Endothelial cell of umbilical vein (primary cell): ENCODE data around the gene BLM. TPM values are rescaled to one million over a fixed set of nuclear protein-coding genes. Genes with fewer than 3 reads are reported as not detected.

Source experiments
- BruUV-seq: library from RNA; stranded (reverse); fragments of 400-500 nt; replicated peaks from 2 replicates; lab custom pipeline; 2021; lab: Mats Ljungman, UMichigan
- CTCF ChIA-PET: fragments of 300-600, 350-600 bp; sonication (Branson Sonifier 250); formaldehyde crosslinking; loops from one replicate; lab custom pipeline; 2021; ENCODE audit warnings: antibody characterized with exemption, inconsistent platforms; lab: Charles Lee
- POLR2A ChIA-PET: fragments of 300-600, 350-600 bp; sonication (Branson Sonifier 250); formaldehyde crosslinking; loops from one replicate; lab custom pipeline; 2021; ENCODE audit warnings: antibody characterized with exemption, inconsistent platforms; lab: Charles Lee
- DNase-seq: peaks from one replicate; pipeline ENCODE4 v3.0.0-alpha.2; 2011; ENCODE audit warnings: low read depth, low spot score
- FAIRE-seq: peaks from 2 replicates; lab custom pipeline; 2011; peaks lifted over from hg19 to GRCh38; lab: Jason Lieb, UNC
- H2AFZ ChIP-seq: 2 replicates; pipeline ENCODE4 v1.6.0; 2012; ENCODE audit warnings: low read depth, low read length, control low read depth, inconsistent platforms
- H3K27ac ChIP-seq: 2 replicates; pipeline ENCODE4 v1.5.1; 2011; ENCODE audit warnings: low read depth, mild to moderate bottlenecking, control low read depth, low read length, moderate library complexity; ENCODE audit not compliant: insufficient read depth
- H3K27me3 ChIP-seq, 2 experiments: 2 replicates each; pipeline versions ENCODE4 v1.6.0 to v1.6.1; 2011; ENCODE audit warnings: low read length in 2 of 2, mixed read lengths in 1 of 2; ENCODE audit not compliant: control insufficient read depth in 2 of 2, insufficient read depth in 2 of 2
- H3K36me3 ChIP-seq, 2 experiments: 2 replicates in 1 of 2; 3 replicates in 1 of 2; pipeline ENCODE4 v1.5.1; 2011; ENCODE audit warnings: low read length in 2 of 2, mild to moderate bottlenecking in 1 of 2, moderate library complexity in 1 of 2; ENCODE audit not compliant: control insufficient read depth in 2 of 2, insufficient read depth in 2 of 2; ENCODE audit errors: extremely low read depth in 1 of 2
- H3K4me1 ChIP-seq: 3 replicates; pipeline ENCODE4 v1.5.1; 2011; ENCODE audit warnings: mild to moderate bottlenecking, low read length; ENCODE audit not compliant: control insufficient read depth, insufficient read depth; ENCODE audit errors: extremely low read depth
- H3K4me2 ChIP-seq: 2 replicates; pipeline ENCODE4 v1.6.1; 2011; ENCODE audit warnings: low read length, control low read depth, mixed read lengths; ENCODE audit not compliant: insufficient read depth
- H3K4me3 ChIP-seq, 3 experiments: fragments of 200-600 bp in 1 of 3; sonication (generic), shearing (Covaris generic) in 1 of 3; replicated peaks in 1 of 3; 2 replicates each; pipeline ENCODE4 v1.5.1; 2011 to 2016; ENCODE audit warnings: control low read depth in 3 of 3, low read length in 3 of 3, mild to moderate bottlenecking in 2 of 3, inconsistent platforms in 1 of 3, low read depth in 1 of 3, moderate library complexity in 1 of 3; ENCODE audit not compliant: insufficient read depth in 1 of 3
- H3K79me2 ChIP-seq: 2 replicates; pipeline ENCODE4 v1.6.0; 2012; ENCODE audit warnings: low read length, inconsistent platforms; ENCODE audit not compliant: control insufficient read depth, insufficient read depth
- H3K9ac ChIP-seq: replicated peaks from 2 replicates; pipeline ENCODE3; 2011; ENCODE audit warnings: low read length, control low read depth; ENCODE audit not compliant: insufficient read depth; ENCODE audit errors: extremely low read depth
- H3K9me1 ChIP-seq: replicated peaks from 3 replicates; pipeline ENCODE4 v1.6.0; 2011; ENCODE audit warnings: mild to moderate bottlenecking, low read length; ENCODE audit not compliant: control insufficient read depth, insufficient read depth; ENCODE audit errors: extremely low read depth
- H3K9me3 ChIP-seq: replicated peaks from 2 replicates; pipeline ENCODE4 v1.5.1; 2012; ENCODE audit warnings: low read length, inconsistent platforms; ENCODE audit not compliant: control insufficient read depth, insufficient read depth
- H4K20me1 ChIP-seq: replicated peaks from 2 replicates; pipeline ENCODE3; 2011; ENCODE audit warnings: mild to moderate bottlenecking, low read length; ENCODE audit not compliant: control insufficient read depth, insufficient read depth; ENCODE audit errors: extremely low read depth
- EZH2 ChIP-seq: IDR thresholded peaks from 2 replicates; pipeline ENCODE4 v1.6.1; 2012; ENCODE audit warnings: borderline replicate concordance, low read depth, mild to moderate bottlenecking, moderate library complexity, low read length, inconsistent platforms; ENCODE audit not compliant: severe bottlenecking
- FOS ChIP-seq: IDR thresholded peaks from 2 replicates; pipeline ENCODE4 v1.6.1; 2011; ENCODE audit warnings: mild to moderate bottlenecking, low read length, moderate library complexity, borderline replicate concordance; ENCODE audit not compliant: insufficient read depth
- GATA2 ChIP-seq: IDR thresholded peaks from 2 replicates; pipeline ENCODE4 v1.7.0; 2011; ENCODE audit warnings: low read depth, mild to moderate bottlenecking, moderate library complexity, mixed read lengths, low read length; ENCODE audit not compliant: insufficient read length, insufficient read depth
- JUN ChIP-seq: IDR thresholded peaks from 2 replicates; pipeline ENCODE4 v1.6.1; 2011; ENCODE audit warnings: borderline replicate concordance, low read depth; ENCODE audit not compliant: insufficient read length, insufficient read depth
- MYC ChIP-seq: IDR thresholded peaks from one replicate; pipeline ENCODE4 v1.6.1; 2011; ENCODE audit warnings: mild to moderate bottlenecking, low read depth, low read length
- POLR2A ChIP-seq: IDR thresholded peaks from 2 replicates; pipeline ENCODE4 v1.6.1; 2012; ENCODE audit warnings: low read depth, mild to moderate bottlenecking, control low read depth, low read length
- POLR2AphosphoS5 ChIP-seq: IDR thresholded peaks from 2 replicates; pipeline ENCODE4 v1.6.1; 2012; ENCODE audit warnings: low read depth, mild to moderate bottlenecking, control low read depth, low read length, moderate library complexity; ENCODE audit not compliant: insufficient read depth
- dilution Hi-C: fragments of 300-500 bp; cut with MboI; formaldehyde crosslinking; loops from one replicate; pipeline ENCODE4 v1.15.0; 2019; ENCODE audit warnings: low sequenced_read_pairs; ENCODE audit not compliant: extremely low pct_ligation_motif_present
- intact Hi-C: fragments of 100-400 bp; cut with micrococcal nuclease; formaldehyde crosslinking; loops from one replicate; pipeline ENCODE4 v1.10.0; 2022
- polyA plus RNA-seq, 4 experiments: library from polyadenylated mRNA; depleted of rRNA in 3 of 4; stranded (reverse) in 3 of 4; unstranded in 1 of 4; fragments of >200 nt; gene quantifications; 2 replicates each; pipeline versions ENCODE4 v1.2.1 to v1.2.3, GENCODE V29; 2011 to 2012; ENCODE audit warnings: missing spikeins in 1 of 4
- total RNA-seq: library from RNA; stranded (reverse); gene quantifications from 2 replicates; pipeline ENCODE4 v1.2.3, GENCODE V29; 2021
- TF ChIP-seq, protein P1 (sequence below), 2 donors: IDR thresholded peaks; 1 replicate in 1 of 2; 2 replicates in 1 of 2; pipeline ENCODE4 v1.5.1; 2011; ENCODE audit warnings: low read length in 2 of 2, mild to moderate bottlenecking in 2 of 2, moderate library complexity in 2 of 2, control low read depth in 1 of 2, inconsistent platforms in 1 of 2, low read depth in 1 of 2; ENCODE audit not compliant: insufficient read depth in 1 of 2; ENCODE audit errors: extremely low read depth in 1 of 2
- TF ChIP-seq, protein P2 (sequence below): IDR thresholded peaks from 2 replicates; pipeline ENCODE4 v1.6.1; 2011; ENCODE audit not compliant: insufficient read depth, insufficient read length

Gene BLM
- total and polyA plus RNA-seq, 2 donors (not counting 3 experiments of a cell fraction or from before 2014, with no cell fraction given): 3.8 to 17.3 TPM

DNA sequence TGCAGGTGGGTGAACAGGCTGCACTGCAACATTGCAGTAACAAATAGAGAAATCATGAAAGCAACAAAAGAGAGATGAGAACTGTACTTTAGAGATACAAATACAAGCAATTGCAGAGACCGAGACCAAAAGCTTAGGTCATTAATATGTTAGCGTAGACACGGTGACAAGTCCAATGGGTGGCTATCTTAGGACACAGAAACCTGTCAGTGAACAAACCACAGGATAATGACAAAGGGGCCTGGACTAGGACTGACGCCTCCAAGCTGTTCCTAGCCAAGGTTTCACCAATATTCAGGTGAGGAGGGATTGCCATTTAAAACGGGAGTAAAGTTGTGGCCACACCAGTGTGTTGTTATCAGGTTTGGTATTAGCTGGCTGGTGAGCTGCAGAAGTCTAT, 41.7 kb upstream of the BLM start:
- Histone ChIP-seq H2AFZ (no peak overlapping the region), H3K9me3 (no peaks in the 10 kb centered on the region), H3K4me3 (no peak overlapping the region), H3K27me3 (no peaks in the 10 kb centered on the region), H3K36me3 (no peaks in the 10 kb centered on the region), H3K9me1 (no peaks in the 10 kb centered on the region), H3K9ac (no peak overlapping the region), H4K20me1 (no peaks in the 10 kb centered on the region), H3K4me1 (no peaks in the 10 kb centered on the region), H3K4me2 (no peak overlapping the region), H3K79me2 (no peaks in the 10 kb centered on the region), H3K27ac (no peak overlapping the region)
- no peak for TF ChIP-seq FOS
- no peak for TF ChIP-seq MYC
- TF ChIP-seq JUN: no peak
- TF ChIP-seq POLR2AphosphoS5: no peak
- TF ChIP-seq GATA2: no peak
- no peak for TF ChIP-seq POLR2A
- TF ChIP-seq, protein P1, sequence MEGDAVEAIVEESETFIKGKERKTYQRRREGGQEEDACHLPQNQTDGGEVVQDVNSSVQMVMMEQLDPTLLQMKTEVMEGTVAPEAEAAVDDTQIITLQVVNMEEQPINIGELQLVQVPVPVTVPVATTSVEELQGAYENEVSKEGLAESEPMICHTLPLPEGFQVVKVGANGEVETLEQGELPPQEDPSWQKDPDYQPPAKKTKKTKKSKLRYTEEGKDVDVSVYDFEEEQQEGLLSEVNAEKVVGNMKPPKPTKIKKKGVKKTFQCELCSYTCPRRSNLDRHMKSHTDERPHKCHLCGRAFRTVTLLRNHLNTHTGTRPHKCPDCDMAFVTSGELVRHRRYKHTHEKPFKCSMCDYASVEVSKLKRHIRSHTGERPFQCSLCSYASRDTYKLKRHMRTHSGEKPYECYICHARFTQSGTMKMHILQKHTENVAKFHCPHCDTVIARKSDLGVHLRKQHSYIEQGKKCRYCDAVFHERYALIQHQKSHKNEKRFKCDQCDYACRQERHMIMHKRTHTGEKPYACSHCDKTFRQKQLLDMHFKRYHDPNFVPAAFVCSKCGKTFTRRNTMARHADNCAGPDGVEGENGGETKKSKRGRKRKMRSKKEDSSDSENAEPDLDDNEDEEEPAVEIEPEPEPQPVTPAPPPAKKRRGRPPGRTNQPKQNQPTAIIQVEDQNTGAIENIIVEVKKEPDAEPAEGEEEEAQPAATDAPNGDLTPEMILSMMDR (IDR thresholded peaks at IDR 0.05; ENCODE audit: extremely low read depth in 1 of 2, insufficient read depth in 1 of 2, low read depth in 1 of 2, low read length in 2 of 2): no peak
- no peak for TF ChIP-seq EZH2
- TF ChIP-seq, protein P2, sequence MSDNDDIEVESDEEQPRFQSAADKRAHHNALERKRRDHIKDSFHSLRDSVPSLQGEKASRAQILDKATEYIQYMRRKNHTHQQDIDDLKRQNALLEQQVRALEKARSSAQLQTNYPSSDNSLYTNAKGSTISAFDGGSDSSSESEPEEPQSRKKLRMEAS: no peak
- DNase-seq: no peak
- POLR2A ChIA-PET: no interaction called here
- intact Hi-C loops: no loop called here
- no peak for FAIRE-seq
- dilution Hi-C loops: no loop called here
- CTCF ChIA-PET: interaction anchor here (1.4 kb wide), 1 partner anchor 11 kb away, joined by 4 read pairs; no protein-coding TSS in a partner anchor
- no TSS peak for BruUV-seq
